ENCODE results near the gene CRIP2. TPM values are rescaled to one million over a fixed set of nuclear protein-coding genes. Genes with fewer than 3 reads are reported as not detected.

Gene CRIP2
- total RNA-seq, 1 donor from 2014 or later, result 71.8 TPM

GRCh38 chr14:105467942-105468471, 6.6 kb upstream of the CRIP2 start:
- DNase-seq (ENCODE audit: low read depth), result no peak
- Mint-ChIP-seq H3K4me3 (ENCODE audit: unreplicated experiment) (no peak overlapping the region), H3K27me3 (ENCODE audit: low read depth, unreplicated experiment) (no peaks in the 10 kb centered on the region), H3K9me3 (ENCODE audit: unreplicated experiment) (no peaks in the 10 kb centered on the region), H3K36me3 (ENCODE audit: low read depth, unreplicated experiment) (peaks cover under 1% of the 10 kb centered on the region), H3K27ac (ENCODE audit: unreplicated experiment) (no peak overlapping the region), H3K4me1 (ENCODE audit: low read depth, unreplicated experiment) (peaks cover 5% of the 10 kb centered on the region)
- Histone ChIP-seq H3K27ac (ENCODE audit: low read depth, low read length) (no peak overlapping the region), H3K9me3 (ENCODE audit: insufficient read depth, low read depth, low read length) (no peaks in the 10 kb centered on the region), H2AFZ (ENCODE audit: low read depth, low read length) (no peak overlapping the region), H3K27me3 (ENCODE audit: insufficient read depth, low read length) (no peaks in the 10 kb centered on the region), H3K4me2 (ENCODE audit: low read length) (no peak overlapping the region), H3K9ac (ENCODE audit: low read length) (no peak overlapping the region), H4K20me1 (ENCODE audit: insufficient read depth, low read length) (peaks cover 41% of the 10 kb centered on the region), H3K4me1 (ENCODE audit: insufficient read depth, low read length) (peaks cover 11% of the 10 kb centered on the region), H3K79me2 (ENCODE audit: insufficient read depth, low read length) (no peaks in the 10 kb centered on the region), H3K36me3 (ENCODE audit: insufficient read depth, low read length) (peaks cover 2% of the 10 kb centered on the region), H3K4me3 (ENCODE audit: insufficient read depth, low read depth, low read length) (no peak overlapping the region)
- no peak for TF ChIP-seq EZH2 (IDR thresholded peaks at IDR 0.05; ENCODE audit: insufficient read depth, low read length)
- TF ChIP-seq, protein P1, sequence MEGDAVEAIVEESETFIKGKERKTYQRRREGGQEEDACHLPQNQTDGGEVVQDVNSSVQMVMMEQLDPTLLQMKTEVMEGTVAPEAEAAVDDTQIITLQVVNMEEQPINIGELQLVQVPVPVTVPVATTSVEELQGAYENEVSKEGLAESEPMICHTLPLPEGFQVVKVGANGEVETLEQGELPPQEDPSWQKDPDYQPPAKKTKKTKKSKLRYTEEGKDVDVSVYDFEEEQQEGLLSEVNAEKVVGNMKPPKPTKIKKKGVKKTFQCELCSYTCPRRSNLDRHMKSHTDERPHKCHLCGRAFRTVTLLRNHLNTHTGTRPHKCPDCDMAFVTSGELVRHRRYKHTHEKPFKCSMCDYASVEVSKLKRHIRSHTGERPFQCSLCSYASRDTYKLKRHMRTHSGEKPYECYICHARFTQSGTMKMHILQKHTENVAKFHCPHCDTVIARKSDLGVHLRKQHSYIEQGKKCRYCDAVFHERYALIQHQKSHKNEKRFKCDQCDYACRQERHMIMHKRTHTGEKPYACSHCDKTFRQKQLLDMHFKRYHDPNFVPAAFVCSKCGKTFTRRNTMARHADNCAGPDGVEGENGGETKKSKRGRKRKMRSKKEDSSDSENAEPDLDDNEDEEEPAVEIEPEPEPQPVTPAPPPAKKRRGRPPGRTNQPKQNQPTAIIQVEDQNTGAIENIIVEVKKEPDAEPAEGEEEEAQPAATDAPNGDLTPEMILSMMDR (IDR thresholded peaks at IDR 0.05; ENCODE audit: insufficient read depth, low read depth, low read length), result no peak
- FAIRE-seq, result no peak

GRCh38 chr14:105468621-105469241, 5.9 kb upstream of the CRIP2 start:
- no peaks in the 10 kb centered on the region for H3K9me3 Mint-ChIP-seq (ENCODE audit: unreplicated experiment)
- H3K27ac Mint-ChIP-seq (ENCODE audit: unreplicated experiment), result no peak overlapping the region
- Histone ChIP-seq H3K9me3 (ENCODE audit: insufficient read depth, low read depth, low read length) (no peaks in the 10 kb centered on the region), H4K20me1 (ENCODE audit: insufficient read depth, low read length) (peaks cover 46% of the 10 kb centered on the region), H2AFZ (ENCODE audit: low read depth, low read length) (no peak overlapping the region), H3K79me2 (ENCODE audit: insufficient read depth, low read length) (no peaks in the 10 kb centered on the region), H3K4me1 (ENCODE audit: insufficient read depth, low read length) (peaks cover 16% of the 10 kb centered on the region), H3K36me3 (ENCODE audit: insufficient read depth, low read length) (peaks cover 2% of the 10 kb centered on the region), H3K27ac (ENCODE audit: low read depth, low read length) (no peak overlapping the region), H3K9ac (ENCODE audit: low read length) (no peak overlapping the region), H3K4me3 (ENCODE audit: insufficient read depth, low read depth, low read length) (no peak overlapping the region), H3K4me2 (ENCODE audit: low read length) (no peak overlapping the region), H3K27me3 (ENCODE audit: insufficient read depth, low read length) (no peaks in the 10 kb centered on the region)
- FAIRE-seq (no peak), DNase-seq (ENCODE audit: low read depth) (no peak)
- H3K4me3 Mint-ChIP-seq (ENCODE audit: unreplicated experiment), result no peak overlapping the region
- peaks cover 4% of the 10 kb centered on the region for H3K4me1 Mint-ChIP-seq (ENCODE audit: low read depth, unreplicated experiment)
- TF ChIP-seq EZH2 (IDR thresholded peaks at IDR 0.05; ENCODE audit: insufficient read depth, low read length), result no peak
- no peaks in the 10 kb centered on the region for H3K27me3 Mint-ChIP-seq (ENCODE audit: low read depth, unreplicated experiment)
- no peaks in the 10 kb centered on the region for H3K36me3 Mint-ChIP-seq (ENCODE audit: low read depth, unreplicated experiment)

GRCh38 chr14:105469456-105470349, 4.9 kb upstream of the CRIP2 start:
- Histone ChIP-seq H3K27me3 (ENCODE audit: insufficient read depth, low read length) (no peaks in the 10 kb centered on the region), H2AFZ (ENCODE audit: low read depth, low read length) (no peak overlapping the region), H4K20me1 (ENCODE audit: insufficient read depth, low read length) (peaks cover 46% of the 10 kb centered on the region), H3K4me2 (ENCODE audit: low read length) (no peak overlapping the region), H3K79me2 (ENCODE audit: insufficient read depth, low read length) (no peaks in the 10 kb centered on the region), H3K9me3 (ENCODE audit: insufficient read depth, low read depth, low read length) (no peaks in the 10 kb centered on the region), H3K9ac (ENCODE audit: low read length) (no peak overlapping the region), H3K27ac (ENCODE audit: low read depth, low read length) (no peak overlapping the region), H3K4me3 (ENCODE audit: insufficient read depth, low read depth, low read length) (no peak overlapping the region), H3K4me1 (ENCODE audit: insufficient read depth, low read length) (peaks cover 19% of the 10 kb centered on the region), H3K36me3 (ENCODE audit: insufficient read depth, low read length) (no peaks in the 10 kb centered on the region)
- Mint-ChIP-seq H3K27me3 (ENCODE audit: low read depth, unreplicated experiment) (no peaks in the 10 kb centered on the region), H3K4me1 (ENCODE audit: low read depth, unreplicated experiment) (peaks cover 4% of the 10 kb centered on the region), H3K27ac (ENCODE audit: unreplicated experiment) (no peak overlapping the region), H3K36me3 (ENCODE audit: low read depth, unreplicated experiment) (no peaks in the 10 kb centered on the region), H3K9me3 (ENCODE audit: unreplicated experiment) (no peaks in the 10 kb centered on the region), H3K4me3 (ENCODE audit: unreplicated experiment) (no peak overlapping the region)
- no peak for DNase-seq (ENCODE audit: low read depth)
- TF ChIP-seq, protein P1 (IDR thresholded peaks at IDR 0.05; ENCODE audit: insufficient read depth, low read depth, low read length), result no peak
- TF ChIP-seq EZH2 (IDR thresholded peaks at IDR 0.05; ENCODE audit: insufficient read depth, low read length), result no peak
- no peak for FAIRE-seq
